K562 (cell line): ENCODE results near the gene GPR183.

Source experiments
- EZH2 ChIP-seq: IDR thresholded peaks from 2 replicates; pipeline ENCODE4 v1.6.1; 2012; ENCODE audit warnings: low read depth, mild to moderate bottlenecking, inconsistent platforms, low read length, borderline replicate concordance
- PYGO2 ChIP-seq: fragments of 450-650 bp; IDR thresholded peaks from 2 replicates; pipeline ENCODE4 v1.6.1; 2016; ENCODE audit warnings: mild to moderate bottlenecking, missing genetic modification characterization, moderate library complexity, missing compliant biosample characterization
- UBTF ChIP-seq, 2 experiments: IDR thresholded peaks; 2 replicates each; pipeline ENCODE4 v1.6.1; 2012; ENCODE audit warnings: improper control_type of control experiment in 2 of 2, low read depth in 2 of 2, low read length in 2 of 2, borderline replicate concordance in 1 of 2
- ZEB2 ChIP-seq: fragments of 450-650 bp; IDR thresholded peaks from 2 replicates; pipeline ENCODE4 v1.6.1; 2016
- TF ChIP-seq, protein P1 (sequence below), 3 experiments: IDR thresholded peaks in 2 of 3; conservative IDR thresholded peaks in 1 of 3; 2 replicates each; pipeline ENCODE4 v1.5.1; 2011 to 2012; ENCODE audit warnings: low read length in 3 of 3, mild to moderate bottlenecking in 3 of 3, control low read depth in 2 of 3, improper control_type of control experiment in 1 of 3, inconsistent platforms in 1 of 3, low read depth in 1 of 3, mixed read lengths in 1 of 3, moderate library complexity in 1 of 3; ENCODE audit not compliant: insufficient read depth in 2 of 3

- TF ChIP-seq UBTF (IDR thresholded peaks at IDR 0.05; ENCODE audit: borderline replicate concordance in 1 of 2, low read depth in 2 of 2, low read length in 2 of 2) (no peak), ZEB2 (no peak), PYGO2 (no peak), EZH2 (no peak)
- TF ChIP-seq, protein P1, sequence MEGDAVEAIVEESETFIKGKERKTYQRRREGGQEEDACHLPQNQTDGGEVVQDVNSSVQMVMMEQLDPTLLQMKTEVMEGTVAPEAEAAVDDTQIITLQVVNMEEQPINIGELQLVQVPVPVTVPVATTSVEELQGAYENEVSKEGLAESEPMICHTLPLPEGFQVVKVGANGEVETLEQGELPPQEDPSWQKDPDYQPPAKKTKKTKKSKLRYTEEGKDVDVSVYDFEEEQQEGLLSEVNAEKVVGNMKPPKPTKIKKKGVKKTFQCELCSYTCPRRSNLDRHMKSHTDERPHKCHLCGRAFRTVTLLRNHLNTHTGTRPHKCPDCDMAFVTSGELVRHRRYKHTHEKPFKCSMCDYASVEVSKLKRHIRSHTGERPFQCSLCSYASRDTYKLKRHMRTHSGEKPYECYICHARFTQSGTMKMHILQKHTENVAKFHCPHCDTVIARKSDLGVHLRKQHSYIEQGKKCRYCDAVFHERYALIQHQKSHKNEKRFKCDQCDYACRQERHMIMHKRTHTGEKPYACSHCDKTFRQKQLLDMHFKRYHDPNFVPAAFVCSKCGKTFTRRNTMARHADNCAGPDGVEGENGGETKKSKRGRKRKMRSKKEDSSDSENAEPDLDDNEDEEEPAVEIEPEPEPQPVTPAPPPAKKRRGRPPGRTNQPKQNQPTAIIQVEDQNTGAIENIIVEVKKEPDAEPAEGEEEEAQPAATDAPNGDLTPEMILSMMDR (IDR thresholded peaks at IDR 0.05 in 2 of 3, conservative IDR thresholded peaks at IDR 0.05 in 1 of 3; ENCODE audit: insufficient read depth in 2 of 3, low read depth in 1 of 3, low read length in 3 of 3) = no peak
Measured at GRCh38 chr13:99347335-99347878, 40.2 kb upstream of the GPR183 start.
